ENCODE results near the gene C3orf20.

The C3orf20 gene

GRCh38 chr3:14634763-14635400 is 40.1 kb upstream of the C3orf20 start:
- H3K9me2 ChIP-seq (replicated peaks; ENCODE audit: insufficient read depth, low read length), result no peaks in the 10 kb centered on the region

GRCh38 chr3:14636496-14637087 is 38.3 kb upstream of the C3orf20 start:
- no peak overlapping the region for H3K4me2 ChIP-seq (ENCODE audit: low read depth, low read length, poor library complexity, severe bottlenecking)
- no peak overlapping the region for H3K27ac ChIP-seq (ENCODE audit: low read depth, low read length)
- no peaks in the 10 kb centered on the region for H3F3A ChIP-seq (ENCODE audit: insufficient read depth)
- H3K79me2 ChIP-seq (ENCODE audit: insufficient read depth, low read length), result no peaks in the 10 kb centered on the region
- no peaks in the 10 kb centered on the region for H3K27me3 ChIP-seq (ENCODE audit: low read length)
- H2AFZ ChIP-seq (ENCODE audit: low read depth, low read length, severe bottlenecking), result no peak overlapping the region
- H3K4me3 ChIP-seq (ENCODE audit: insufficient read depth, low read length, poor library complexity, severe bottlenecking), result no peak overlapping the region
- no peak overlapping the region for H3K9ac ChIP-seq (ENCODE audit: low read length)
- TF ChIP-seq CTCF (IDR thresholded peaks at IDR 0.05; ENCODE audit: insufficient read depth, low read length, poor library complexity, severe bottlenecking) (no peak), EZH2phosphoT487 (conservative IDR thresholded peaks at IDR 0.05; ENCODE audit: low read length) (no peak)
- no peaks in the 10 kb centered on the region for H3K9me3 ChIP-seq (ENCODE audit: insufficient read depth, low read length)
- no peaks in the 10 kb centered on the region for H3K9me2 ChIP-seq (replicated peaks; ENCODE audit: insufficient read depth, low read length)
- no peaks in the 10 kb centered on the region for H4K20me1 ChIP-seq (ENCODE audit: low read depth, low read length)
- H3K36me3 ChIP-seq (ENCODE audit: low read length), result no peaks in the 10 kb centered on the region

More at GRCh38 chr3:14634763-14635400, 40.1 kb upstream of the C3orf20 start:
- Histone ChIP-seq H3K9me3 (ENCODE audit: insufficient read depth, low read length) (no peaks in the 10 kb centered on the region), H3K79me2 (ENCODE audit: insufficient read depth, low read length) (no peaks in the 10 kb centered on the region), H3F3A (ENCODE audit: insufficient read depth) (no peaks in the 10 kb centered on the region), H3K27me3 (ENCODE audit: low read length) (no peaks in the 10 kb centered on the region), H4K20me1 (ENCODE audit: low read depth, low read length) (no peaks in the 10 kb centered on the region), H3K4me2 (ENCODE audit: low read depth, low read length, poor library complexity, severe bottlenecking) (no peak overlapping the region), H3K9ac (ENCODE audit: low read length) (no peak overlapping the region), H3K36me3 (ENCODE audit: low read length) (no peaks in the 10 kb centered on the region), H3K4me3 (ENCODE audit: insufficient read depth, low read length, poor library complexity, severe bottlenecking) (no peak overlapping the region), H2AFZ (ENCODE audit: low read depth, low read length, severe bottlenecking) (no peak overlapping the region), H3K27ac (ENCODE audit: low read depth, low read length) (no peak overlapping the region)
- TF ChIP-seq EZH2phosphoT487 (conservative IDR thresholded peaks at IDR 0.05; ENCODE audit: low read length) (no peak), CTCF (IDR thresholded peaks at IDR 0.05; ENCODE audit: insufficient read depth, low read length, poor library complexity, severe bottlenecking) (no peak)

GRCh38 chr3:14640157-14640562 is 34.8 kb upstream of the C3orf20 start:
- Histone ChIP-seq H3K9me2 (replicated peaks; ENCODE audit: insufficient read depth, low read length) (no peaks in the 10 kb centered on the region), H3K9me3 (ENCODE audit: insufficient read depth, low read length) (no peaks in the 10 kb centered on the region), H3K4me2 (ENCODE audit: low read depth, low read length, poor library complexity, severe bottlenecking) (no peak overlapping the region), H4K20me1 (ENCODE audit: low read depth, low read length) (no peaks in the 10 kb centered on the region), H3K79me2 (ENCODE audit: insufficient read depth, low read length) (no peaks in the 10 kb centered on the region), H3K27ac (ENCODE audit: low read depth, low read length) (no peak overlapping the region), H3K27me3 (ENCODE audit: low read length) (no peaks in the 10 kb centered on the region), H3F3A (ENCODE audit: insufficient read depth) (no peaks in the 10 kb centered on the region), H3K4me3 (ENCODE audit: insufficient read depth, low read length, poor library complexity, severe bottlenecking) (no peak overlapping the region), H3K36me3 (ENCODE audit: low read length) (no peaks in the 10 kb centered on the region), H2AFZ (ENCODE audit: low read depth, low read length, severe bottlenecking) (no peak overlapping the region), H3K9ac (ENCODE audit: low read length) (no peak overlapping the region)
- TF ChIP-seq CTCF (IDR thresholded peaks at IDR 0.05; ENCODE audit: insufficient read depth, low read length, poor library complexity, severe bottlenecking), result no peak

Data from SU-DHL-6 (cell line).